CD4-positive, alpha-beta T cell treated with Interleukin-6 at 100 ng/mL for 8 hours (primary cell): ENCODE results near the gene MYDGF.
A peak's percentile ranks its signal among the peaks of the same experiment; 100 is the strongest.
"Not testable (repeated sequence)": the region's sequence is repeated elsewhere in the genome, so short reads cannot be mapped to it uniquely, and the experiment has no call there.

Experiments
- DNase-seq: peaks from one replicate; pipeline ENCODE4 v3.0.0-alpha.2; 2020; ENCODE audit warnings: mixed read lengths, low spot score

Gene MYDGF

DNA sequence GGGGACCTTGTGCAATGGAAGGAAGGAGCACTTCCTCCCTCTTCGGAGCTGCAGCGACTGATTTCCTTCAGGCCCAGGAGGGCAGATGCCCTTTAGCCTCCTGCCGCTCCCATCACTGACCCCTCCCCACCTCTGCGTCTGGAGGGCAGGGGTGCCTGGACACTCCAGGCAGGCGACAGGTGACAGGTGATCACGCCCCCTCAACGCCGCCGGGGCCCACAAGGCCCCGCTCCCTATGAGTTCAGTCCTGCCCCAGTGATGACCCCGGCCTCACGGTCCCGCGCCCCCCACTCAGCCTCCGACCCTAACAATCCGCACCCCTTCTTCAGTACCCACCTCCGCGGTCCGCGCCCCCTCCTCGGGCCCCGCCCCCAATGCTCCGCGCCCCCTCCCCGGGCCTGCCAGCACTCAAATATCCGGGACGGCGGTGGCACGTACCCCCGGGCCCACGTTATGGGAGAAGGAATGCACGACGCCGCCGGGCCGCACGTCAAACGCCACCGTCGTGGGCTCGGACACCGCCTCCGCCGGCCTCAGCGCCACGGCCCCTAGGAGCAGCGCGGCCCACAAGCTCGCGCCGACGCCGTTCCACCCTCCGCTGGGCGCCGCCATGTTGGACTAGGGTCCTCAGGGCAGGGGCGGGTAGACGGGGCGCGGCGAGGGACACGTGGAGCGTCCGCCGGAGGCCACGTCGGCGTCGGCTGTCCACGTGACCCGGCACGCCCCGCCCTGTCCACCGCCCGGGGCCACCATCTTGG lies at the start of gene MYDGF:
Gene MYDGF, minus strand, starts transcription at position 620 of the 758 bp plus-strand sequence. Its CDS starts 8 bp downstream, at position 612.
- DNase-seq, result peak; percentile 91

DNA sequence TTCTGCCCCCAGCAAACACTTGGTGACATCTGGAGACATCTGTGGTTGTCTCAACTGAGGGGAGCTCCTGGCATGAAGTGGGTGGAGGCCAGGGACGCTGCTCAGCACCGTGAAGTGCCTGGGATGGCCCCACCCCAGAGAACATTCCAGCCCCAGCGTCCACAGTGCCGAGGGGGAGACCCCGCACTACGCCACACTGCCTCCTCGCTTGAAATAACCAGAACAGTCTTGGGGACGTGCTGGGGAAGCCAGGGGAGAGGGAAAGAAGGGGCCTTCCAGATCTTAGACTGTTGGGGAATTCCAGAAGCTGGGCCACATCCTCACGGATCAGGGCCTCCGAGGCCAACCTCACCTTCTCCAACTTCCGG lies 49.3 kb upstream of the MYDGF start:
- DNase-seq, result no peak

DNA sequence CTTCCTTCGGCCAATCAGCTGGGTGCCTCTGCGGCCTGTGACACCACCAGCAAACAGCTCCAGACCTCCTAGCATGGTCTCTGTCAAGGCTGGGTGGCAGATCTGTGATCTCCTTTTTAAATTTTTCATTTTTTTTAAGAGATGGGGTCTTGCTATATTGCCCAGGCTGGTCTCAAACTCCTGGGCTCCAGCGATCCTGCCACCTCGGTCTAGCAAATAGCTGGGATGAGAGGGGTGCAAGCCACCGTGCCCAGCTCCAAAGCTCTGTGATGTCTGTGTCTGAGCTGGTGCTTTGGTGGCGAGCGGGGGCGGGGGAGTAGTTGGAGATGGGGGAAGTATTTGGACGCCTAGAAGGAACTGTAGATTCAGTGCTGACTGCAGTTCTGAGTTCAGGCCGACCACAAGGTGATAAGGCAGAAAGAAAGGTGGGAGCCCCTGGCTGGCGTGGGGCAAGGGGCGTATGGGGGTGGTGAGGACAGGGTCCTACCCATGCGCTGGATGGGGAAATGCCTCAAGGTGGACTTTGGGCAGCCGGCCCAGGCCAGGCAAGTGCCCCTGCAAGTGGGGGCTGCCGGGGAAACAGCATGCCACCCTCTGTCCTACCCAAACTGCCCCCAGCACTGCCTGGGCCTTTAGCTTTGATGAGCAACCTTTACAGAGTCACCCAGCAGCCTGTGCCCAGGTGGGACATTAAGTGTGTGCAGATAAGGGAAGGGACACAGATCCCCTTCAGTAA lies 48.0 kb upstream of the MYDGF start:
- DNase-seq, result no peak

DNA sequence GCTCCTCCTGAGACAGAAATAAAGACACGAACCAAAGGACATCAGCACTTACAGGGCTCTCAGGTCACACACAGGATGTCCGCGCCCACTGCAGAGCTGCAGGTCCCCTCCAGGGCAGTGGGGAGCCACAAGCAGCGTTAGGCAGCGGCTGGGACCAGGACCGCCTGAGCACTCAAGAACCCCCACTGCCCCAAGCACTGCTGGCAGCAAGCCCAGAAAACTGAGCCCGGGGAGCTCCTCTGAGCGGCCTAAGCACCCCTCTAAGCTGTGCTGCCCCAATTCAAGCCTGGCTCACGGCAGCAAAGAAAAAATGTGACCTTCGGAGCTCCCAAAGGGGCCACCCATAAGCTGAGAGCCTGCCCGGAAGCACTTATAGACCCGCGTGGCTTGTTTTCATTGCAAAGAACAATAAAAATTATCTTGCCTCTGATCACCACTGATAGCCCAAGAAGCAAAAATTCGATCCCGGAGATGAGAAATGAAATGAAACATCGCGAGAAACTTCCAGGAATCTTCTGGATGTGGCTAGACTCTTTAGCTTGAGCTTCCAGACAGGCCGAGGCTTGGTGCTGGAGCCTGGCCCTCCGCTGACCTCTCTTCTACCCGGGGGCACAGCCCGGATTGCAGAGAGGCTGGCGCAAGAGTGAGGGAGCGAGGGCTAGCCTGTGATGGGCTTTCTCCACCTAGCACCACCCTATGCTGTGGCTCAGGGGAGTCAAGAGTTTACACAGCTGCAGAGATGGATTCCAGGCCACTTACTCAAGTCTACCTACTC lies 47.2 kb upstream of the MYDGF start:
- no peak for DNase-seq

DNA sequence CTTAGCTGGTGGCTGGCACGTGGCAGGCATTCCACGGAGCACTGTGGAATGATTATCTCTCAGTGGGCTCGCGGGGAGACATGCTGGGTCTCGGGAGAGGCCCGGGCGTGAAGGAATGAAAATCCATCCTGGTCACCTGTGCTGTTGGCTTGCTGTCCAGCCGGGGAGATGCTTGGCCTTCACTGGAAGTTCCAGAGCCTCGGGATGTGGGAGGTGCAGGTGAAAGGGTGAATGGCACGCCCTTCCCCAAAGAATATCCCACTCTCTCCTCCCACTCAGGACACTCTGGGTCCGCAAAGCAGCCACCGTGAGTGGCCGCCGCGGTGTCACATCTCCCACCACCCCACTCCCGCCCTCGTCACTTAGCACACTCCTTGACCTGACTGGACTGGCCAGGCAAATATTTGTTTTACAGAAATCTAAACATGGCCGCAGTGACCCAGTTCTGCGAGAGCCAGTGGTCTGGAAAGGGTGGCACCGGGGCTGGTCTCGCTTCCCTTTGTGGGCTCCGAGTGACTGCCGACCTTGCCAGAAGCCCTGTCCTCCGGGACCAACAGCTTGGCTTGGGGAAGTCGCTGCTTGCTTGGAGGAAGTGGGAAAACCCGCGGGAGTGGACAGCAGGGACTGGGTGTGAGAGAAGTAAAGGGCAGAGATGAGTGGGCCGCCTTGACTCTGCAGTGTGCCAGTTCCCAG lies 45.5 kb upstream of the MYDGF start:
- no peak for DNase-seq

DNA sequence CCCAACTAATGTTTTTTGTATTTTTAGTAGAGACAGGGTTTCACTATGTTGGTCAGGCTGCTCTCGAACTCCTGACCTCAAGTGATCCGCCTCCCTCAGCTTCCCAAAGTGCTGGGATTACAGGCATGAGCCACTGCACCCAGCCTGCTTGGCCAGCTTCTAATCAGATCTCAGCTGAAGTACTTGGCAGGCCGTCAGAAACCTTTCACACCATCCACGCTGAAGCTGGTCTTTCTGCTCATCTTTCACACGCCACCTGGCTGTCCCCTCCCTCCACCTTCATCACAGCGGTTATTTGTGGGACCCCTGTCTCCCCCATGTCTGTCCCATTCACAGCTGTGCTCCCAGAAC lies 45.0 kb upstream of the MYDGF start:
- DNase-seq, result not testable (repeated sequence)

DNA sequence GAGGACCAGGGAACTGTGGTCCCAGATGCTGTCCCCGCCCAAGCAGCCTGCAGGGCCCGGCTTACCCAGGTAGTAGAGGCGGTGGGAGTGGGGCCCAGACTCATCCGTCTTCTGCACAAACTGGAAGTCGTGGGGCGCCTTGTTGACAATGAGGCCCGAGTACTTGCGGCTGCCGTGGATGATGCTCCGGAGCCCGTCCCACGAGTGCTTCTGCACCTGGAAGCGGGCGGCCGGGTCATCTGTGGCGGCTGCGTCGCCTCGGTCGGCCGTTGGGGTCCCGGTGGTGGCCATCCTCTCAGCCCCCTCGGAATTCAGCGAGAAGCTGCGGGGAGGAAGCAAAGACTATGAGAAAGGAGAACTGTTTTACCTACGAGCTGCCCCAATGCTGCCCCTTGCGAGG lies 43.9 kb upstream of the MYDGF start:
- DNase-seq, result no peak

DNA sequence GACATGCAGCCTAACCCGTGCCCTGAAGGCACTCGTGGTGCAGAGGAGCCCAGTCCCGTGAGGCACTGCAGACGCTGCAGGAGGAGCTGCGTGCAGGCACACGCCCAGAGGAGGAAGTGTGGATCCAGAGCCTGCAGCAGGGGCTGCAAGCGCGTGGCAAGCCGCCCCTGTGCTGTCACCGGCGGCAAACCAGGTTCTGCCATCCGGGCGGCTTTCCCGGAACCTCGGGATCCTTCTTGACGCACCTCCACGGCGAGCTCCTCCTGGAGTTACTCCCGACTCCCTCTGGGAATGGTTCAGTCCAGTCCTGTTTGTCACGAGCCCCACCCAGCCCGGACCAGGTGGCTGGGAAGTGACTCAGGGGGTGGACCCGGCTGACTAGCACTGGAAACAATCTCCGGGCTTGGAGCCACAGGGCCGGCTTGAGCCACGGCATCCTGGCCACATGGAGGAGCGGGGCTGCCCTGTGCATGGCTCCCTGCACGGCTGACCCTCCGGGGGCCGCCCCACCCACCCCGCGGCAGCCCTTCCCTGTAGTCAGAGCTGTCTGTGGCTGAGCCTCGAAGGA lies 43.3 kb upstream of the MYDGF start:
- DNase-seq, result no peak

DNA sequence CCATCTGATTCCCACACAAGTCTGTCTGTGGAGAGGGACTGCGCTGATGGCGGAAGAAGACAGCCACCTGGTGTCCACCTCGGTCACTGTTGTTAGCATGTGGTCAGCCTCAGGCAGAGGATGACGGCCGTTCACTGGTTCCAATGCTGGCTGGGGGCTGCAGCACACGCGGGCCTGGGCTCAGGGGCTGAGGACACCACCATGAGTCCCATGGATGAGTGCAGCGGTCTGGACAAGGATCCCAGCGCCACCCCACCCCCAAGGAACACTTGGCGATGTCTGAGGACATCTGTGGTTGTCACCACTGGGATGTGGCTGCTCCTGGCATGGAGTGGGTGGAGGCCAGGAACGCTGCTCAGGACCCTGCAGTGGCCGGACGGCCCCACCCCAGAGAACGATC lies 42.6 kb upstream of the MYDGF start:
- no peak for DNase-seq

DNA sequence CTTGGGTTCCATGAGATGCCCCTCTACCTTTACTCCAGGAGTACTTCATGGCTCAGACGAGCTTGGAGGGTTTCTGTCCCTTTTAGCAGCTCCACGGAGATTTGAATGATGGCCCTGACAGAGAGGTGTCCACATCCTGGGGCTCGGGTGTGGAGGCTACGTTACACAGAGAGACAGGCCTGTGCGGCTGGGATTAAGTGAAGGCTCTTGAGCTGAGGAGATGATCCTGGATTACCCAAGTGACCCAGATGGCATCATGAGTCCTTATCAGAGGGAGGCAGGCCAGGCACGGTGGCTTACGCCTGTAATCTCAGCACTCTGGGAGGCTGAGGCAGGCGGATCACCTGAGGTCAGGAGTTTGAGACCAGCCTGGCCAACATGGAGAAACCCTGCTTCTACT lies 41.1 kb upstream of the MYDGF start:
- no peak for DNase-seq

DNA sequence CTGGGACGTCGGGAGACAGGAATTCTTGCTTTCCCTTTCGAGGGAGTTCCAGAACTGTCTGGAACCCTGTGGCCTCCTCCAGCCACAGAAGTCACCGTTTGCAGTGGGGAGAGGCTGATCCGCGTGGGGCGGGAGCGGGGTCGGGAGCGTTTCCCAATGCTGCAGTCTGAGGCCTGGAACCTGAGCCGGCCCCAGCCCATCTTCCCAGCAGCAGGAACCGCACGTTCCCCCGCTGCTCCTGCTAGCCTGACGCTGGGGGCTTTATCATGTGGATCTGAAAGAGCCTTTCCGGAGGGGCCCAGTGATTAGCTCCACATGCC lies 40.1 kb upstream of the MYDGF start:
- no peak for DNase-seq

DNA sequence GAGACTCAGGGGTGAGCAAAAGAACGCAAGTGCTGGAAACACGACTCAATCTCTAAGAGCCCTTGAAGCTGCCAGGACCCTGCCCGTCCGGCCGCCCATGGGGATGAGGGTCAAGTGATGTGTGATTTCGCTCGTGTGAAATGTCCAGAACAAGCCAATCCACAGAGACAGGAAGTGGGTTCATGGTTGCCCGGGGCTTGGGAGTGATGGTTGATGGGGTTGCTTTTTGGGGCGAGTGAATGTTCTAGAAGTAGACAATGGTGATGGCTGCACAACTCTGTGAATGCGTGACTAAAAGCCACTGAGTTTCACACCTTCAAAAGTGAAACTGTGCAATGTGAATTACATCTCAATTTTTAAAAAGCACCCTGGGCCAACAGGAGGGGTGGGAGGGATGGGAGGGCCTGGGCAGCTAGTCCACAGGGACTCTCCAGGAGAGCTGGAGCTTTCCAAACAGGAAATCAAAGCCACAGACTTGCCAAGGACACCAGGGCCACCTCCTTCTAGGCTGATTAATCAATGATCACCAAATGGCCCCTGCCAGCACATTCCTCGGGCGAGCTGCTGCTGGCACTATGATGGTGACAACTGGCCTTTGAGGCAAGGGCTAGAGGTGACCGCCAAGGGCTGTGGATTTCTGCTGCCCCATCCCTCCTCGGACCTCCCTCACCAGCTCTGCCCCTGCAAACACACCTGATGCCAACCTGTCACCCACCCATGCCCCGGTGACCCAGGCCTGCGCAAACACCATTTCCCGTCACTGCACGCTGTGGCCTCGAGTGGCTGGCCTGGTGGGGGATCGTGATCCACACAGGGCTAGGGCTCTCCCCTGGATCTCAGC lies 39.5 kb upstream of the MYDGF start:
- DNase-seq, result no peak

DNA sequence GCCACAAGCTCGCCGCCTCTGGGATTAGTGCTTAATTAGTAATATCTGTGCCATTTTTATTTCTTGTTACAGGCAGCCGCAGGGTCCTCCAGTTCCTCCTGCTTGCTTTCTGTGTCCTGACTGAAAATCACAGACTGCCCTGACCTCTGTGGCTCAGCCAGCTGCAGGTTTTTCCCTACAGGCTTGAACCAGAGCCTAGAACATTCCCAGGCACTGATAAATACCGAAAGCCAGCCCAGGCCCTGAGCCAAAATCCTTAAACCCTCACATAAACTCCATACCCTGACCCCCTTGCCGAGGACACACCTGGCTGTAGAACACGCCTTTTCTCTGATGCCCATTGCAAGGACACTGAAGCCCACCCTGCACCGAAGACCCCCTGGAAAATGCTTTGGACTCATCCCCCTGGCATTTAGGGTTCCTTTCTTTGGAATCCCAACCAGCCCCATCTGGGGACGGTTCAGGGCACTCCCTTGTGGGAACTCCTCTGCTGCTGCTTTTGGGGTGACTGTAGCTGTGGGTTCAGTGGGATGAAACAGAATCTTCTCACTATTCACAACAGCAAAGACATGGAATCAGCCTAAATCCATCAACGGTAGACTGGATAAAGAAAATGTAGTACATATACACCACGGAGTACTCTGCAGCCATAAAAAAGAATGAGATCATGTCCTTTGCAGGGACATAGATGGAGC lies 38.0 kb upstream of the MYDGF start:
- DNase-seq, result no peak

DNA sequence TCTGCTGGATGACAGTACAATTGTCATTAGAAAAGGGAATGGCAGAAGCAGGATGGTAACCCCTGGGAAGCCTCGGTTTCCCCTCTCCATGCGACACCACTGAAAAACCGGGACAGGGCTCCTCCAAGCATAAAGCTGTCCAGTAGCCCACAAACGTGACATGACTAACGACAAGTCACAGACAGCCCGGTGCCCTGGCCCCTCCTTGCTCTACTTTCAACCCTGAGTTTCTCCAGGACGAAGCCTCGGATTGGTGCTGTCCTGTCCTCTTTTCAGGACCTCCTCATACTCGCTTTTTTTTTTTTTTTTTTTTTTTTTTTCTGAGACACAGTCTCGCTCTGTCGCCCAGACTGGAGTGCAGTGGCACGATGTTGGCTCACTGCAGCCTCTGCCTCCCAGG lies 37.2 kb upstream of the MYDGF start:
- no peak for DNase-seq

DNA sequence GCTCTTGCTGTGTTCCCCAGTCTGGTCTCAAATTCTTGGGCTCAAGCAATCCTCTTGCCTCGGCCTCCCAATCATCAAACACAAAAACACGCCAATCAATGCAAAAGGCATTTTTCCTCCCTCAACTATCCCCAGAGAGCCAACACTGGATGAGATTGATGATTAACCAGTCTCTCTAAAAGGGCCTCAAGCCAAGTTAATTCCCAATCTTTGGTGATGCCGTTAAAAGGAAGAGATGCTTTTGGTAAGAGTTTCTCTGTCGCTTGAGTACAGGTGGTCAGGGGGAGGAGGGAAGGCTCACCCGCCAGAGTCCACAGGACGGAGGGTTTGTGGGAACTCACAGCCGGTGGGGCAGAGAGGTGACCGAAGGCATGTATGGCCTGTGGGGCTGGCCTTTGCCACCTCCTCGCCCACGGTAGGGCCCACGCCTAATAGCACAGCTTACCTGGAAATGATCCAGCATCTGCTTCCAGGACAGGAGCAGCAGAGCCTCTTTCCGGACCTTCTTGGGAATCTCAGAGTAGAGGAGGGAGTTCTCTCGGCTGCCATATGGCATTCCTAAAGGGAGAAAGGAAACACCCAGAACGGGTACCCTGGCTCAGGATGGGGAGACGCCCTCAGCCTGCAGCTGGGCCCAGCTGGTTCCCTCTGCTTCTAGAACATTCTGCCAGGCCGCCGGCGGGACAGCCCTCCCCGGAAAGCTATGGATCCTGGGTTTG lies 35.4 kb upstream of the MYDGF start:
- no peak for DNase-seq

DNA sequence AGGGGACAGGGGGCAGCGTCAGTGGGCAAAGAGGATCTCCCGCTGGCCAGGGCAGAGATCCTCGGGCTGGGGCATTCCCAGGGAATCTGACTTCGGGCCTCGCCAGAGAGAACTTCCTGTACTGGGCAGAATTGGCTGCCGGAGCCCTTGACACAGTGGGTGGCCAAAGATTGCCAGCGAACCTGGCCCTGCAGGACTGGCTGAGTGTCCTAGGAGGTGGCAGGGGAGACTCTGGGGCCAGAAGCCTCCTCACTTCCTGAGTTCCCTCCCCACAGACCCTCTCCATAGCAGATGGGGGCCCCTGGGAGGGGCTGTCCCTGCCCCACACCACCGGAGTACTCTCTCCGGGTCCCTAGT lies 34.2 kb upstream of the MYDGF start:
- DNase-seq, result no peak

DNA sequence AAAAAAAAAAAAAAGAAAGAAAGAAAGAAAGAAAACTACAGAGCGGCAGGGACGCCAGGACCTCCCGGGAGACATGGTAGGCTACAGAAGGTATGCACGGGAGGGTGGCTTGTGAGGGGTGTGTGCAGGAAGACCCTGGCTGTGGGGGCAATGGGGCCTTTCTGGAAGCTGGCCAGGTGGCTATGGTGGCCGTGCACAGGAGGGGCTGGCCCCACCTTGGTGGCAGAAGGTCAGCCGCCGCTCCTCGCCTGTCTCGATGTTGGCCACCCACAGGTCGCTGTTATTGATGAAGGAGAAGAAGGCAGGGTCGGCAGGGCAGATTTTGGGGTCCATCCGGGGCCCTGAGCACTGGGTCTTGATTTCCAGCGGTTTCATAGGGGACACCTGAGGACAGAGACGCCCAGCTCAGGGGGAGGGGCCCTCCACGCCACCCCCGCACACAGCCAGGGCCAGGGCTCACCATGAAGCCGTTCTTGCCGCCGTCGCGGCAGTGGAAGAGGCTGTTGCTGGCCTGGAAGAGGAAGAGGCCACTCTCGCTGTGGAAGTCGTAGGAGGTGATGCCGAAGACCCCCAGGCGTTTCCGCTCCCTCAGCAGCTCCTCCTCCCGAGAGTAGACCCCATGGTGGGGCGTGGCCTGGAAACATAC lies 33.7 kb upstream of the MYDGF start:
- DNase-seq, result no peak

DNA sequence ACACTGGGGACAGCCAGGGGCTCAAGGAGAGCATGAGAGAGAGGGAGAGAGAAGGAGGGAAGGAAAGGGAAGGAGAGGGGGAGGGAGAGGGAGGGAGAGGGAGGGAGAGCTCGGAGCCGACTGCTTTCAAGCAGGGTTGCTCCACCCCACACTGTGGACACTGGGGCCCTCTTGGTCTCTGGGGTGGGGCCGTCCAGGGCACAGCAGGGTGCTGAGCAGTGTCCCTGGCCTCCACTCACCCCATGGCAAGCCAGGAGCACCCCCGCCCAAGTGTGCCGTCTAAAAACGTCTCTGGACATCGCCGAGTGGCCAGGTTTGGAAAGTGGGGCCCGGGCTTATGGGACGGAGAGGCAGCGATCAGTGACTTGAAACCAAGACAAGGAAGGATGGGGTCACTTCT lies 32.6 kb upstream of the MYDGF start:
- no peak for DNase-seq

DNA sequence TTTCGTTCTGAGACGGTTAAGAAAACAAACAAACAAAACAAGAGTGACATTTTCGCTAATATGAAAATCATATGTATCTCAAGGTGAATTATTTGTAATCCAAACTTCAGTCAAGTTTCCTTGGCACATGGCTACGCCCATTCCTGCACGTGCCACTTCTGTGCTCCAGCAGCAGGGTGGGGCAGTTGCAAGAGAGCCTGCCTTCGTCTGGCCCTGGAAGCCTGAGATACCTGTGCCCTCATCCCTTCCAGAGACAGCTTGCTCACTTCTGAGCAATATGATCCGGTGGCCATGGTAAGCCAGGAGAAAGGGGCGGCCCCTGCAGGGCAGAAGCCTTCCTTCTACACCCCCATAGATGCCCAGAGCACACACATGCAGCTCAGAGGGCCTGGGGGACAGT lies 31.4 kb upstream of the MYDGF start:
- DNase-seq, result no peak

DNA sequence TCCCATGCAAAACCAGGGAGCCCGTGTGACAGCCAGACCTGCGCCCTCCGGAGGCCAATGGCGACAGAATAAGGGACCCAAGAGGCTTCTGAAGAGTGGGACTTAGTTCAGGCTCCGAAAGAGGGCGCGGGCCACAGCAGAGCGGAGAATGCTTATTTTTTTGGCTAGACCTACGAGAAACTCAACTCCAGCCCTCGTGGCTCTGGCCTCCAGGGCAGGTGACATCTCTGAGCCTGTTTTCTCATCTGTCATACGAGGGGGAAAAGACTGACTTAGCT lies 30.5 kb upstream of the MYDGF start:
- DNase-seq, result no peak
